Peyer's patch (tissue), 4 donors: Measurements from ENCODE around the gene STK32C.

Experiments used
- CTCF ChIP-seq, 6 experiments: fragments of 450-650 bp in 4 of 6; fragments of 200-600 bp in 2 of 6; sonication (generic) in 1 of 6; IDR thresholded peaks; one replicate each; pipeline ENCODE4 v1.5.1; 2017 to 2019; ENCODE audit warnings: antibody characterized with exemption in 6 of 6, mild to moderate bottlenecking in 3 of 6, moderate library complexity in 1 of 6
- POLR2A ChIP-seq, 2 donors: fragments of 450-650 bp; IDR thresholded peaks; one replicate each; pipeline ENCODE4 v1.5.1; 2017; ENCODE audit warnings: antibody characterized with exemption in 2 of 2, mild to moderate bottlenecking in 2 of 2, moderate library complexity in 2 of 2

- TF ChIP-seq CTCF (IDR thresholded peaks at IDR 0.05) = no peak
- no peak for TF ChIP-seq POLR2A (IDR thresholded peaks at IDR 0.05)
Observed at GRCh38 chr10:132245056-132245455, 62.7 kb downstream of the STK32C start.
